Colonic mucosa (tissue), 4 donors: ENCODE data around the gene RAET1G. TPM values are rescaled to one million over a fixed set of nuclear protein-coding genes. Genes with fewer than 3 reads are reported as not detected.

ENCODE experiments used
- DNase-seq: peaks from one replicate; pipeline ENCODE4 v3.0.0-alpha.2; 2020
- H3K27ac ChIP-seq: fragments of 200-600 bp; one replicate; pipeline ENCODE4 v1.8.0; 2021
- H3K27me3 ChIP-seq: fragments of 200-600 bp; one replicate; pipeline ENCODE4 v1.8.0; 2021
- H3K36me3 ChIP-seq: fragments of 200-600 bp; one replicate; pipeline ENCODE4 v1.8.0; 2021
- H3K4me1 ChIP-seq: fragments of 200-600 bp; one replicate; pipeline ENCODE4 v1.8.0; 2021; ENCODE audit warnings: mild to moderate bottlenecking
- H3K4me3 ChIP-seq: fragments of 200-600 bp; one replicate; pipeline ENCODE4 v1.8.0; 2021
- H3K9ac ChIP-seq, 2 donors: one replicate each; pipeline ENCODE4 v1.7.0; 2013; ENCODE audit warnings: control low read depth in 2 of 2, low read depth in 2 of 2, low read length in 2 of 2
- H3K9me3 ChIP-seq: fragments of 200-600 bp; one replicate; pipeline ENCODE4 v1.8.0; 2021
- intact Hi-C: fragments of 100-400 bp; cut with DNase I; formaldehyde crosslinking; loops from one replicate; pipeline ENCODE4 v1.14.1; 2022
- total RNA-seq, 2 donors: library from RNA; stranded (reverse); fragmentation: NEBNext Ultra II Directional in 1 of 2; extraction: Animal tissue kit (Norgen Biotek cat#: 25700) in 1 of 2; gene quantifications; one replicate each; pipeline ENCODE4 v1.2.1, GENCODE V29; 2021
- TF ChIP-seq, protein P1 (sequence below): fragments of 200-600 bp; IDR thresholded peaks from one replicate; pipeline ENCODE4 v1.8.0; 2022; ENCODE audit warnings: antibody characterized with exemption, mild to moderate bottlenecking
- donor health status: healthy.
- donor health status: DM: no; HTN: no; CAD: no.
- donor health status: DM: no; HTN: no; CAD: no.

The RAET1G gene
- total RNA-seq, 2 donors from 2014 or later = 0.27 TPM; not detected in 1

- H3K4me1 ChIP-seq = no peaks in the 10 kb centered on the region
- DNase-seq = no peak
- TF ChIP-seq, protein P1, sequence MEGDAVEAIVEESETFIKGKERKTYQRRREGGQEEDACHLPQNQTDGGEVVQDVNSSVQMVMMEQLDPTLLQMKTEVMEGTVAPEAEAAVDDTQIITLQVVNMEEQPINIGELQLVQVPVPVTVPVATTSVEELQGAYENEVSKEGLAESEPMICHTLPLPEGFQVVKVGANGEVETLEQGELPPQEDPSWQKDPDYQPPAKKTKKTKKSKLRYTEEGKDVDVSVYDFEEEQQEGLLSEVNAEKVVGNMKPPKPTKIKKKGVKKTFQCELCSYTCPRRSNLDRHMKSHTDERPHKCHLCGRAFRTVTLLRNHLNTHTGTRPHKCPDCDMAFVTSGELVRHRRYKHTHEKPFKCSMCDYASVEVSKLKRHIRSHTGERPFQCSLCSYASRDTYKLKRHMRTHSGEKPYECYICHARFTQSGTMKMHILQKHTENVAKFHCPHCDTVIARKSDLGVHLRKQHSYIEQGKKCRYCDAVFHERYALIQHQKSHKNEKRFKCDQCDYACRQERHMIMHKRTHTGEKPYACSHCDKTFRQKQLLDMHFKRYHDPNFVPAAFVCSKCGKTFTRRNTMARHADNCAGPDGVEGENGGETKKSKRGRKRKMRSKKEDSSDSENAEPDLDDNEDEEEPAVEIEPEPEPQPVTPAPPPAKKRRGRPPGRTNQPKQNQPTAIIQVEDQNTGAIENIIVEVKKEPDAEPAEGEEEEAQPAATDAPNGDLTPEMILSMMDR = no peak
- H3K36me3 ChIP-seq = no peaks in the 10 kb centered on the region
- no peak overlapping the region for H3K9ac ChIP-seq
- no peak overlapping the region for H3K27ac ChIP-seq
- H3K4me3 ChIP-seq = peak overlapping the region; percentile 45
- H3K27me3 ChIP-seq = peaks cover 44% of the 10 kb centered on the region
- intact Hi-C loops = no loop called here
- H3K9me3 ChIP-seq = no peaks in the 10 kb centered on the region
Observed at GRCh38 chr6:149965194-149966020, 42.5 kb upstream of the RAET1G start.

- Histone ChIP-seq H3K4me1 (no peaks in the 10 kb centered on the region), H3K27me3 (peaks cover 44% of the 10 kb centered on the region), H3K27ac (no peak overlapping the region), H3K4me3 (peak overlapping the region; percentile 45), H3K9me3 (no peaks in the 10 kb centered on the region), H3K9ac (peak overlapping the region in 1 of 2 donors; percentile 53), H3K36me3 (no peaks in the 10 kb centered on the region)
- TF ChIP-seq, protein P1 = no peak
- peak; percentile 19 for DNase-seq
- intact Hi-C loops = no loop called here
Observed at GRCh38 chr6:149964308-149965193, 41.6 kb upstream of the RAET1G start.

DNA sequence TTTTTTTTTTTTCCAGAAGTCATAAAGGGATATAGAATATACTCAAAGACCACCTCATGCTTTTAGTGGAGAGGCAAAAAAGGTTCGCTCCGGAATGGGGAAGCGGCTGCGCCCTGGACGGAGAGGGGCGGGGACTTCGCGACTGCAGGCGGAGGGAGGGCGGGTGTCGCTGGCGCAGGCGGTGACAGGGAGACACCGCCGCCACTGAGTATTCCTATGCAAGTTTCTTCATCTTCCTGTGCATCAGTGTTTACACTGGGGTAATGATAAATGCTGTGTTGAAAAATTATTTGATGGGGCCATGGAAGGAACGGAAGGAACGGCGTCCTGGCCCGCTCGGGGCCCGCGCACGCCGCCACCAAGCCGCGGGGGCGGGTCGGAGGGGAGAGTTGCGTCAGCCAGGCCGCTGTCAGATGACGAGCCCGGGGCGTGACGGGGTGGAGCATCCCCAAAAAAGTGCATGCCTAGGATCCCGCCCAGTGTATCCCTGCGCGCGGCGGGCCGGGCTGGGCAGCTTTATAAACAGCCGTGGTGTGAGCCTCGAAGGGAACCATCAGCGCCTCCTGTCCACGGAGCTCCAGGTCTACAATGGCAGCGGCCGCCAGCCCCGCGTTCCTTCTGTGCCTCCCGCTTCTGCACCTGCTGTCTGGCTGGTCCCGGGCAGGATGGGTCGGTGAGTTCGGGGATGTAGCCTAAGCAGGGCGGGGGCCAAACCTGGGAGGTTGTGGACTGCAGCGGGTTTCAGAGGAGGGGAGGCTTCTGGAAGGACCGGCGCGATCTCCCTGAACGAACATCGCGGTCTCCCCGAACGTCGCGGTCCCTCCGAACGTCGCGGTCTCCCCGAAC, 40.8 kb upstream of the RAET1G start, which contains the start of gene ULBP1:
ULBP1 (plus strand) TSS at position 482 of the 846 bp plus-strand sequence; CDS start at position 589, 107 bp downstream.
- Histone ChIP-seq H3K4me3 (peak within 1 kb of the TSS; percentile 45), H3K36me3 (no peaks in the 10 kb centered on the region), H3K27me3 (peaks cover 44% of the 10 kb centered on the region), H3K9ac (peak within 1 kb of the TSS in 1 of 2 donors; percentile 53), H3K27ac (no peak within 1 kb of the TSS), H3K4me1 (no peaks in the 10 kb centered on the region), H3K9me3 (no peaks in the 10 kb centered on the region)
- intact Hi-C loops = no loop called here
- TF ChIP-seq, protein P1 = no peak
- peak; percentile 81 for DNase-seq

GRCh38 chr6:149963212-149963461, 40.2 kb upstream of the RAET1G start:
- no peak overlapping the region for H3K9ac ChIP-seq
- no peaks in the 10 kb centered on the region for H3K36me3 ChIP-seq
- intact Hi-C loops = no loop called here
- peak; percentile 31 for DNase-seq
- no peaks in the 10 kb centered on the region for H3K9me3 ChIP-seq
- H3K4me1 ChIP-seq = no peaks in the 10 kb centered on the region
- H3K4me3 ChIP-seq = peak overlapping the region; percentile 45
- no peak overlapping the region for H3K27ac ChIP-seq
- peaks cover 44% of the 10 kb centered on the region for H3K27me3 ChIP-seq
- TF ChIP-seq, protein P1 = no peak
